Measurements from ENCODE around the gene BAZ2A.

- TF ChIP-seq POLR2AphosphoS5 (IDR thresholded peaks at IDR 0.05) (no peak), CTCF (IDR thresholded peaks at IDR 0.05) (no peak), POLR2A (IDR thresholded peaks at IDR 0.05) (no peak), EP300 (IDR thresholded peaks at IDR 0.05) (no peak)
Measured at GRCh38 chr12:56634242-56634836, 4.2 kb upstream of the BAZ2A start.
